RPMI8226 (cell line): ENCODE measurements around the gene CAMK2N1.

Experiments used
- DNase-seq: peaks from one replicate; pipeline ENCODE4 v3.0.0-alpha.2; 2015

Gene CAMK2N1

GRCh38 chr1:20442920-20443625, 42.9 kb downstream of the CAMK2N1 start:
- DNase-seq: no peak

GRCh38 chr1:20440785-20441200, 45.2 kb downstream of the CAMK2N1 start:
- DNase-seq: peak; percentile 76

- DNase-seq: peak; percentile 15
Observed at GRCh38 chr1:20439282-20439681, 46.7 kb downstream of the CAMK2N1 start.

DNA sequence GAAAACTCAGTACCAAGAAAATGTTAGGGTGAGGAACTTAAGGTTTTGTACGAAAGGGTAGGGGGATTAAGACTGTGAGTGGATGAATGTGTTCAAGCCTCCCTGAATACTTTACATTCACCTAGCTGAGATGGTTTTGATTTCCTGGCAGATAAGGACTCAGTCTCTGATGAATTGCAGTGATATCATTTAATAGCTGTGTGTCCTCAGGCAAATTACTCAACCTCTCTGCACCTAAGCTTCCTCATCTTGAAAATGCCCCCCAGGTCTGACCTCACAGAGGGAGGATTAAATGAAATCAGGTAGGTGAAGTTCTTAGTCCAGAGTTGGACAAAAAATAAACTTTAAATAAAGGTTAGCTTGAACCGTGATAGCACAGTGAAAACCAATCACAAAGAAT, 48.4 kb downstream of the CAMK2N1 start:
- no peak for DNase-seq

GRCh38 chr1:20432891-20433290, 53.1 kb downstream of the CAMK2N1 start:
- DNase-seq: no peak
